SJSA1 (cell line): Measurements from ENCODE around the gene NRF1. TPM values are rescaled to one million over a fixed set of nuclear protein-coding genes. Genes with fewer than 3 reads are reported as not detected.

Source experiments
- DNase-seq, 2 experiments: peaks; one replicate each; pipeline ENCODE4 v3.0.0-alpha.2; 2015 to 2020; ENCODE audit warnings: low spot score in 2 of 2, low read depth in 1 of 2
- H3K27ac ChIP-seq: fragments of 250-450 bp; sonication (Bioruptor Pico); 2 replicates; pipeline ENCODE4 v1.5.1; 2020; ENCODE audit warnings: mild to moderate bottlenecking, moderate library complexity
- H3K27me3 ChIP-seq: fragments of 250-450 bp; sonication (Bioruptor Pico); replicated peaks from 2 replicates; pipeline ENCODE4 v1.5.1; 2020; ENCODE audit warnings: mild to moderate bottlenecking, moderate library complexity
- H3K36me3 ChIP-seq: fragments of 250-450 bp; sonication (Bioruptor Pico); 2 replicates; pipeline ENCODE4 v1.5.1; 2020; ENCODE audit warnings: mild to moderate bottlenecking
- H3K4me1 ChIP-seq: fragments of 250-450 bp; sonication (Bioruptor Pico); replicated peaks from 2 replicates; pipeline ENCODE4 v1.6.1; 2021; ENCODE audit warnings: mild to moderate bottlenecking
- H3K4me3 ChIP-seq: fragments of 250-450 bp; sonication (Bioruptor Pico); 2 replicates; pipeline ENCODE4 v1.5.1; 2020; ENCODE audit warnings: mild to moderate bottlenecking
- H3K9me3 ChIP-seq: fragments of 250-450 bp; sonication (Bioruptor Pico); replicated peaks from 2 replicates; pipeline ENCODE4 v1.5.1; 2020; ENCODE audit warnings: mild to moderate bottlenecking
- total RNA-seq: library from RNA; depleted of rRNA; stranded (reverse); fragments of >200 nt; shearing (Covaris generic); gene quantifications from 2 replicates; pipeline ENCODE4 v1.2.3, GENCODE V29; 2014

Gene NRF1
- total RNA-seq, 1 experiment from 2014 or later = 20.9 TPM

DNA sequence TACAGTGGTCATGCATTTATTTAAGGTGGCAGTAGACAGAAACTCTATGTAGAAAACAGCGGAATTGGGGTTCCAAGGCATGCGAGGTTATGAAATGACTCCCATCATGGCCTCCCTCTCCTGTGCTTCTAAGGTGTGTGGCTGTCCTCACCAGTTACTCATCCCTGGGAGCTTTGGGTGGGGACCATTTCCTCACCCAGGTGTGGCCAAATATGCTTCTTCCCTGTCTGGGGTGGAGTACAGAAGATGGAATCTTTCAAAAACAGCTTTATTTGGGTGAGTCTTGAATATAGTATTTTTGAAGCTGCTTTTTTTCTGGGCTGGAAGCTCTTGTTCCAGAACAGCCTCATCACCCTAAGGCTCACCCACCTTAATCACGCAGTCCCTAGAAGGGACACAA, 139.0 kb downstream of the NRF1 start:
- Histone ChIP-seq H3K9me3 (no peaks in the 10 kb centered on the region), H3K27me3 (no peaks in the 10 kb centered on the region), H3K4me1 (no peaks in the 10 kb centered on the region), H3K27ac (no peak overlapping the region), H3K4me3 (no peak overlapping the region), H3K36me3 (peaks cover 8% of the 10 kb centered on the region; the same call in 1 of the 2 replicates)
- no peak for DNase-seq

DNA sequence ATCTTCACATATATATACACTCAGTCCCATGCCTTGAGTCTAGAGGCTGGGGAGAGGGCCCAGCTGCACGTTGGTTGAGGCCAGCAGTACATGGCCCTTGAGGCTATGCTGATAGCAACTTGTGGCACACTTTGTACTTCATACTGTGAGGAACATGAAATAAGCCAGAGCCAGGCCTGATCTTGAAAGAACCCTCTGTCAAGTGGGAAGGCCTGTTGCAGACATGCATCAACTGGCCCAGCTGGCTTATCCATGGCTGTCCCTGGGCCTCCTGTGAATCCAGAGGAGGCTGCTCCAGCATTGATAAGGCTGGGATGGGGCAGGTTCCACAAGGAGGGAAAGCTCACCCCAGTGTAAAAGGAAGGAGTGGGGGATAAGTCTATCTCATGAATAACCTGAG, 140.4 kb downstream of the NRF1 start:
- Histone ChIP-seq H3K27me3 (no peaks in the 10 kb centered on the region), H3K9me3 (no peaks in the 10 kb centered on the region), H3K4me1 (no peaks in the 10 kb centered on the region), H3K36me3 (peaks cover 14% of the 10 kb centered on the region; the same call in 1 of the 2 replicates), H3K4me3 (no peak overlapping the region), H3K27ac (no peak overlapping the region)
- DNase-seq = no peak

DNA sequence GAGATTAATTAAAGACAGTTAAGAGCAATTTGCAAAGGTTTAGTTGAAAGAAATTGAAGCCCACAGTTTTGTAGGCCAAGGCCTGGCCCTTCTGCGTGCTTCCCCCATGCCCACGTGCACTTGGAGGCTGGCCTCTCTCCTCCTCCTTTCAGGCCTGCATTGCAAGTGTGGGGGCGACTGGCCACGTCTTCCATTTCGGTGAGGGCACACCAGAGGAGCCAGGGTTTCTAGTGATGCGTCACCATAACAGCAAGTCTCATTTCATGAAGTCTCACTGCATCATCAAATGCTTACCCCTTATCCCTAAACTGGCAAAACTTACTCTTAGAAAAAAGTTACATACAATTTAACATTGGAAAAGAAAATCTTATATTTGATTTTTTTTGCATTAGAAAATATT, 141.2 kb downstream of the NRF1 start:
- H3K4me3 ChIP-seq = no peak overlapping the region
- no peaks in the 10 kb centered on the region for H3K4me1 ChIP-seq
- no peaks in the 10 kb centered on the region for H3K9me3 ChIP-seq
- H3K27me3 ChIP-seq = no peaks in the 10 kb centered on the region
- H3K36me3 ChIP-seq = peaks cover 15% of the 10 kb centered on the region; the same call in 1 of the 2 replicates
- no peak overlapping the region for H3K27ac ChIP-seq
- DNase-seq = no peak

DNA sequence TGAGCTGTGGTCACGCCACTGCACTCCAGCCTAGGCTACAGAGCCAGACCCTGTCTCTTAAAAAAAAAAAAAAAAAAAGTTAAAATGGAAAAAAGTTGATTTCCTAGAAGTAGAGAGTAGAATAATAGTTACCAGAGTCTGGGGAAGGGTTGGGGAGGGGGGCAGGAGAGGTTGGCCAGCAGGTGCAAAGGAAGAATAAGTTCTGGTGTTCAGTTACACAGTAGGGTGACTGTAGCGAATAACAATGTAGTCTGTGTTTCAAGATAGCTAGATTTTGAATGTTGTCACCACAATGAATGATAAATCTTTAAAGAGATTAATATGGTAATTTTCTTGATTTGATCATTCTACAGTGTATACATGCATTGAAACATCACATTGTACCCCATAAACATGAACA, 142.9 kb downstream of the NRF1 start:
- Histone ChIP-seq H3K9me3 (no peaks in the 10 kb centered on the region), H3K27me3 (no peaks in the 10 kb centered on the region), H3K27ac (no peak overlapping the region), H3K4me3 (no peak overlapping the region), H3K4me1 (no peaks in the 10 kb centered on the region), H3K36me3 (peaks cover 15% of the 10 kb centered on the region; the same call in 1 of the 2 replicates)
- DNase-seq = no peak

DNA sequence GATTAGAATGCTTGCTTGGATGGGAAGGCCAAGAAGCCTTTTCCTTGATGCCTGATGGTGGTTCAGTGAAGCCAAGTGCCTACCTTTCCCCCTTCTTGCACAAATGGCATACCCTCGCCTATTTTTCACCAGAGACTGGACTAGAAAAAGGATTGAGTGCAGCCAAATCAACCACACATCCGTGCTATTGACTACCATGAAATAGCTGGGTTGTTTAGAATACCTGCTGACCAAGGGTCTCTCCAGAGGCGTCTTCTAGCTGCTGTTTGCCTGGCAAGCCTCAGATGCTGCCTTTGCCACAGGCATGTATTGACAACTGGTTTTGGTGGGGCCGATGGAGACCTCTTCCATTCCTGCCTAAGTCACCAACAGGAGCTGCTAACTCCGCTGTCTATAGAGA, 146.5 kb downstream of the NRF1 start:
- DNase-seq = no peak

DNA sequence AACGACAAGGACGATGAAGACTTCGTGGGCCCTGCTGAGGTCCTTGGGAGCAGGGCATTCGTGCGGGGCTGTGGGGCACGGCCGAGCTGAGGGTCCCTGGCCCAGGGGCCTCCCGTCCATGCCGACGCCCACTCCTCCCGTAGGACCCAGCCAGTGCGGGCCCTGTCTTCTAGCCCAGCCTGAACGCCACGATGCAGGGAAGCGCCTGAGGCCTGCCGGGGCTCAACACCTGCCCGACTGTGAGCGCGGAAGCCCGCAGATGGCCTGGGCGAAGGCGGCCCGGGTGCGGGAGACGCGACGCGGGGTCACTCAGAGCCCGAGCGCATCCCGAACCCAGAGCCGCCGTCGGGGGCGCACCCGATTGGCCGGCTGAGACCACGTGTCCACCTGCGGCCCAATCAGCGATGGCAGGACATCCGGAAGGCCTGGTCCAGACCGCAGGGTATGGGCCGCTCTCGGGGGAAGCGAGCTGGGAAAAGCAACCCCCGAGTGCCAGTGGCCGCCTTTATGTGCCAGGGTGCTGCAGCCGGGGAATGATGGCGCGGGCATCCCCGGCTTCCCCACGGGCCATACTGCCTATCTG, 151.0 kb downstream of the NRF1 start:
- H3K27ac ChIP-seq = no peak overlapping the region
- no peak overlapping the region for H3K4me3 ChIP-seq
- H3K36me3 ChIP-seq = no peaks in the 10 kb centered on the region
- no peaks in the 10 kb centered on the region for H3K27me3 ChIP-seq
- DNase-seq = no peak
- no peaks in the 10 kb centered on the region for H3K9me3 ChIP-seq
- no peaks in the 10 kb centered on the region; the same call in 1 of the 2 replicates for H3K4me1 ChIP-seq

More for the DNA sequence above, 146.5 kb downstream of the NRF1 start:
- peaks cover 7% of the 10 kb centered on the region; the same call in 1 of the 2 replicates for H3K36me3 ChIP-seq
- H3K9me3 ChIP-seq = no peaks in the 10 kb centered on the region
- H3K4me1 ChIP-seq = no peaks in the 10 kb centered on the region
- no peaks in the 10 kb centered on the region for H3K27me3 ChIP-seq
- H3K27ac ChIP-seq = no peak overlapping the region
- H3K4me3 ChIP-seq = no peak overlapping the region

DNA sequence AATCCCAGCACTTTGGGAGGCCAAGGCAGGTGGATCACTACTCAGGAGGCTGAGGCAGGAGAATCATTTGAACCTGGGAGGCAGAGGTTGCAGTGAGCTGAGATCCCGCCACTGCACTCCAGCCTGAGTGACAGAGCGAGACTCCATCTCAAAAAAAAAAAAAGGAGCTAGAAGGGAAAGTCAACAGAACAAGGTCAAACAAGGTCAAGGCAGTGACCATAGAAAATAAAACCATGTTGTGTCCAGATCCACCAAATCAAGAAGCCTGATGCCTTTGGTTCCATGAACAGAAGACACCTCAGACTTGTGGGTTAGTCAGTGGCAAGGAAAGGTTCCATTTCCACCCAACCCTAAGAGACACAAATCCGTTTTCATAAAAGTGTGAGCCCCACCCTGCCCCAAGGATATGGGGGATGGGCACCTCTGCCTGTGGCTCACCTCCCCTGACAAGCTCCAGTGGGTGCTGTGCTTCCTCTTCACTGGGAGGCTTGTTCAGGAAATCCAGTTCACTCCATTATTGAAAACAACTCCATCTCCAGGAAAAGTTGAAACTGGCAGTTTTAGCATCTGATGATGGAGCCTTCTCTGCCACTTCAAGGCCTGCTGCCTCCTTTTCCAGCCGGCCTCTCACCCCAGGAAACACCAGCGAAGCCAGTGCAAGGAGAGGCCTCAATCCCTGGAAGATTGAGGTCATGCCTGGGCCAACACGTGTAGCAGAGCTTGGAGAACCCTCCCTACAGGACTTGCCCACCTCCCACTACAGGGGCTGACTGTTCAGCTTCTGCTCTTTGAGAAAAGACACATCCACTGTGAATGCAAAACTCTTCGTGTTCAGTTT, 152.9 kb downstream of the NRF1 start:
- Histone ChIP-seq H3K27me3 (no peaks in the 10 kb centered on the region), H3K9me3 (no peaks in the 10 kb centered on the region), H3K4me3 (no peak overlapping the region), H3K4me1 (no peaks in the 10 kb centered on the region; the same call in 1 of the 2 replicates), H3K36me3 (no peaks in the 10 kb centered on the region), H3K27ac (no peak overlapping the region)
- no peak for DNase-seq

DNA sequence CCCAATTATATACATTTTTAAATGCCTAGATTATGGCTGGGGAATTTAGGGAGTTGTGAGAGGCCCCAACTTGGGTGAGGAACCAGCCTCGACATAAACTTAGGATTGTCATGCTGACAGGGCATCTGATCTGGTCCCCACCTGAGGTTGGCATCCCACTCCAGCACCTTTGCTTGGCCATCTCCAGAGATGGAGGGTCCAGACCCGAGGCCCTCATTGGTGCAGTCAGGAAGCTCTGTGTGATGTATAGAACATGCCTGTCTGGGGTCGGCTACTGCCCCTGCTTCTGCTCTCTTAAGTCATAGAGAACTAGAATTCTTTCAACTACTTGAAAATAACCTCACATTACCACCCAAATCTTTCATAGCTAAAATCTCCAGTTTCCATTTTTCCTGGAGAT, 153.8 kb downstream of the NRF1 start:
- Histone ChIP-seq H3K27me3 (no peaks in the 10 kb centered on the region), H3K27ac (no peak overlapping the region), H3K4me3 (no peak overlapping the region), H3K36me3 (no peaks in the 10 kb centered on the region), H3K4me1 (no peaks in the 10 kb centered on the region; the same call in 1 of the 2 replicates), H3K9me3 (no peaks in the 10 kb centered on the region)
- no peak for DNase-seq

DNA sequence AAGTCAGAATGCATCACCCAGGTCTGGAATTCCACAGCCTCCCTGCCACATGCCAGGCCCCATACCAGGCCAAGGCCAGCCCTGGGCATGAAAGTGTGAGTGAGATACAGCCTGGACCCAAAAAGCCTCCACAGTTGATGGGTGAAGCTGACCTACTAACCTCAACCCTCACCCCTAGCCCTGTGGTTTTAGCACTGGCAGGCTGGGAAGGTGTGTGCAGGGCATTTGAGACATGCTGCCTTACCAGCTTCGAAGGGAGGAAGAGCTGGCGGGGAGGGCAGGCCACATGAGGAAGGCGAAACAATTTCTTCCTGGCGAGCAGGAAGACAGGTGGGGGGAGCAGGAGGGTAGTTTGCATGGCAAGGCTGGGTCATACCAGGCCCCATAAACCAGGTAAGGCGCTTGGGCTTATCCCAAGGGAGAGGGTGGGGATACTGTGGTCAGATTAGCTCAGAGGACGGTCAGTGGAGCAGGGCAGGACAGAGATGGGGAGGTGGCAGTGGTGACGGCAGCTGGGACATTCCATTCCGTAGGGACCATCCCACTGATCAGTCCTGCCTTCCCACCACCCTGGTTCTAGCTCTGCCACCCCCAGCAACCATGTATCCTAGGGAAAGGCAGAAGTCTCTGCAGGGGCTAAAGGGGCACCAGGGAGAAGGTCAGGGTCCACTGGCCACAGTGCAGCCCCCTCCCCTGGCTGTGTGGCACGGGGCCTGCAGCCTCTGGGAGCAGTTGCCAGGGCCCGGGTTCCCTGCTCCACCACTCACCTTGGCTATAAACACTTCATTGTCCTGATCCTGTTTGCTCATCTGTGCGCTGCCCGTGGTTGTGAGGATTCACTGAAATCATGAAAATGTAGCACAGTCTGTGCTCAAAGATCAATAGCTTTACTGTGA, 155.8 kb downstream of the NRF1 start:
- no peak overlapping the region for H3K27ac ChIP-seq

DNA sequence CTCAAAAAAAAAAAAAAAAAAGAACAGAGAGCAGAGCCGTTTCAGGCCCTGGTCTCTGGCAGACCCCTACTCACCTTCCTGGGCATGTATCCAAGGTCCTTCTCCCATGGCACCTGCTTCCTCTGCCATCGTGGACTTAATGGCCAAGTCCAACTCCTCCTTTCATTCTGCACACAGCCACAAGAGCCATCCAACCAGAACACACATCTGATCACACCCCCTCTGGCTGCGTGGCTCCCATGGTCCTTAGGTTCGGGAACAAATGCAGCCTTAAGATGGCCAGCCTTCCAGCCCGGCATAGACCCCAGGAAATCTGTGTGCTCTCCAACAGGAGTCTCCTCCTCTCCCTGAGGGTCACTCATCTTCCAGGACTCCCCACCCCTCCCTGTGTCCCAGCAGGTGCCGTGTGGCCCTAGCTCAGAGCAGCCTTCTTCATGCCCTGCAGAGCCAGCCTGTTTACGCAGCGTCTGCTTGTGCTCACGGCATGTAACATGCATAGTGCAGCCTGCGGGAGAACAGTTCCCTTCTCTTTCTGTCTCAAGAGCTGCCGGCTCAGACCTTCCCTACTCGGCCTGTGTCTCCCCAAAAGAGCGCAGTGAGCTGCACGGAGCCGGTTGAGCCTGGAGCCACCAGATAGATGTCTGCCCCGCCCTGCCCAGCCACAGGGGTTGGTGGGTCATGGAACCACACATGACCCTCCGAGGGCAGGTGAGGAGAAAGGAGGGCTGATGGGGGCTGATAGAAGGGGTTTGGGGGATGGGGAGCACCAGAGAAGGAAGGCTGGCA, 157.3 kb downstream of the NRF1 start:
- no peak for DNase-seq
- Histone ChIP-seq H3K27me3 (no peaks in the 10 kb centered on the region), H3K27ac (no peak overlapping the region), H3K4me1 (no peaks in the 10 kb centered on the region), H3K4me3 (no peak overlapping the region), H3K9me3 (no peaks in the 10 kb centered on the region), H3K36me3 (no peaks in the 10 kb centered on the region)

More for the DNA sequence above, 155.8 kb downstream of the NRF1 start:
- no peak for DNase-seq
- Histone ChIP-seq H3K4me1 (no peaks in the 10 kb centered on the region; the same call in 1 of the 2 replicates), H3K4me3 (no peak overlapping the region), H3K27me3 (no peaks in the 10 kb centered on the region), H3K9me3 (no peaks in the 10 kb centered on the region), H3K36me3 (no peaks in the 10 kb centered on the region)

DNA sequence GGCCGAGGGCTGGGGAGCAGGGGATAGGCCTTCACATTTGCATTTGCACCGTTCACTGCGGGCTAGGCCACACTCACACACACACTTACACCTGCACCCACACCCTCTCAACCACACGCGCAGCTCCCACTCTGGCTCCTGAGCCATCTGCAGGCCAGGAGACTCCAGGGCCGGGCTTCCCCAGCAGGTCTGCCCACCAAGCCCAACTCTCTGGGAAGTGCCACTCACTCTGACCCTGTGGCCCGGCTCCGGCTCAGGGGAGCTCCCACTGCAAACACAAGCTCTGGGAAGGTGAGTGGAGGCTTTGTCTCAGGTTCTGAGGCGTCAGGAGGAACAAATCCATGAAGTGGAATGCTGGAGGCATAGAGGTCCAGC, 157.9 kb downstream of the NRF1 start:
- no peak overlapping the region for H3K27ac ChIP-seq
- no peaks in the 10 kb centered on the region for H3K27me3 ChIP-seq
- no peaks in the 10 kb centered on the region for H3K9me3 ChIP-seq
- no peaks in the 10 kb centered on the region for H3K4me1 ChIP-seq
- no peaks in the 10 kb centered on the region for H3K36me3 ChIP-seq
- H3K4me3 ChIP-seq = no peak overlapping the region
- no peak for DNase-seq

DNA sequence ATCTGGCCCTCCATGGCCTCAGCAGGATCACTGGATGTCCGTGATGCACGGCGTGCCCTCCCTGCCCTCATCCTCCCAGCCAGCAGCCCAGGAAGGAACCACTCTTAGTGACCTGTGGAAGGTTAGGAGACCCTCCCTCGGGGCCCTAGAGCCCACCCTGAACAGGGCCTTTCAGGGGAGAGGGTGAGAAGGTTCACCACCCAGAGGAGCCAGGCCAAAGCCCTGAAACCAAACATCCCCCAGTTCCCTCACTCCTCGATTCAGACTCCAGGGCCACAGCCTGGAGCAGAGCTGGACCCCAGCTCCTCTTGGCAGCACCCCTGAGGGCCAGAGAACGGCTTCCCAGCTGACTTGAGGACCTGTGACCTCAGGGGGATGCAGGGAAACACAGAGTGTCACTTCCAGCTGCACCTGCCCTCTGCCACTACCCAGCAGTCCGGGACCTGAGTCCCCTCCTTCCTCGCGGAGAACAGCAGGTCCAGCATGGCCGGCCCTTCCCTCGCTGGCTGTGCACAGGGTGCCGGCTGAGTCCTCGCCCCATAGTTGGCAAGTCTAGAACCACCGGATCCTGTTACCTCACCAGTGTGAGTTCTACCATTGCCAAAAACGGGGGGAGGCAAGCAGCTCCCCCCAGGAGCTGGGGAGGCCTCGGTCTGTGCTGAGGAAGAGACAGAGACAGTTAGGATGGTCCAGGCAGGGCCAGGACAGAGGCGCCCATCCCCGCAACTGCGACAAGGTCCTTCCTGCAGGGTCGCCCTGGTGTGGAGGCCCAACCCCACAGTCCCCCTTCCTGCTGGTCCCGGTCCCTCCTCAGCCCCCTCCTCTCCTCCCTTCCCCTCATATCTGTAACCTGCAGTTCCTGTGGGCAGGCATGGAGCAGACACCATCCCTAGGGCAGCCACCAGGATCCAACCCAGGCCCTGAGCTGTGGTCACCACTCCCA, 158.6 kb downstream of the NRF1 start:
- Histone ChIP-seq H3K36me3 (no peaks in the 10 kb centered on the region), H3K27me3 (no peaks in the 10 kb centered on the region), H3K9me3 (no peaks in the 10 kb centered on the region), H3K4me1 (no peaks in the 10 kb centered on the region), H3K4me3 (no peak overlapping the region), H3K27ac (no peak overlapping the region)
- DNase-seq = no peak
